K562 (cell line): ENCODE data around the gene JMJD1C. TPM values are rescaled to one million over a fixed set of nuclear protein-coding genes. Genes with fewer than 3 reads are reported as not detected.

Source experiments
- BRF2 ChIP-seq: IDR thresholded peaks from 3 replicates; pipeline ENCODE4 v1.6.1; 2011; ENCODE audit warnings: borderline replicate concordance, mild to moderate bottlenecking; ENCODE audit not compliant: insufficient read length, insufficient read depth
- CEBPG ChIP-seq, 3 experiments: fragments of 200-800 bp in 1 of 3; sonication (Bioruptor generic) in 1 of 3; sonication (generic) in 1 of 3; formaldehyde crosslinking in 1 of 3; IDR thresholded peaks in 2 of 3; conservative IDR thresholded peaks in 1 of 3; 2 replicates each; pipeline versions ENCODE4 v1.6.1 to v1.8.0; 2016 to 2022; ENCODE audit warnings: missing compliant biosample characterization in 2 of 3, missing genetic modification characterization in 2 of 3, mild to moderate bottlenecking in 1 of 3, missing genetic modification reagents in 1 of 3
- GTF2E2 ChIP-seq: fragments of 200-800 bp; sonication (Bioruptor generic); IDR thresholded peaks from 2 replicates; pipeline ENCODE4 v1.6.1; 2016; ENCODE audit warnings: missing genetic modification characterization, missing compliant biosample characterization
- HMBOX1 ChIP-seq: sonication (generic); IDR thresholded peaks from 2 replicates; pipeline ENCODE4 v1.6.1; 2016
- RBM22 ChIP-seq: fragments of 200-400 bp; formaldehyde crosslinking; IDR thresholded peaks from 2 replicates; pipeline ENCODE4 v1.6.1; 2018; ENCODE audit warnings: low read length, low read depth; ENCODE audit not compliant: poor library complexity, severe bottlenecking
- polyA plus RNA-seq, 8 experiments: library from polyadenylated mRNA; depleted of rRNA in 4 of 8; stranded (reverse) in 5 of 8; unstranded in 3 of 8; fragments of >200 nt; fragmentation: Nextera tagmentation in 2 of 8; fragmentation: Illumina TruSeq in 1 of 8; extraction: Ambion mirVana in 2 of 8; extraction: Trizol in 1 of 8; gene quantifications; 2 replicates each; pipeline versions ENCODE4 v1.2.1 to v1.2.3, GENCODE V29; 2011 to 2014; ENCODE audit warnings: inconsistent platforms in 1 of 8, missing spikeins in 1 of 8
- total RNA-seq, 7 experiments: library from RNA; depleted of rRNA in 6 of 7; stranded (reverse); fragments of >200 nt in 6 of 7; fragmentation: Illumina TruSeq in 2 of 7; extraction: Trizol in 2 of 7; gene quantifications; 2 replicates each; pipeline versions ENCODE4 v1.2.1 to v1.2.3, GENCODE V29; 2011 to 2021; ENCODE audit warnings: low replicate concordance in 1 of 7
- TF ChIP-seq, protein P1 (sequence below): IDR thresholded peaks from 2 replicates; pipeline ENCODE4 v1.6.1; 2014; ENCODE audit warnings: antibody characterized with exemption
- TF ChIP-seq, protein P2 (sequence below), 2 experiments: fragments of 450-650 bp; formaldehyde crosslinking in 1 of 2; IDR thresholded peaks; 2 replicates each; pipeline versions ENCODE4 v1.4.0 to v1.6.1; 2014 to 2020; ENCODE audit warnings: mild to moderate bottlenecking in 2 of 2, borderline replicate concordance in 1 of 2, low read depth in 1 of 2
- TF ChIP-seq, protein P3 (sequence below): sonication (generic); formaldehyde crosslinking; IDR thresholded peaks from 2 replicates; pipeline ENCODE4 v1.4.0; 2020; ENCODE audit warnings: mild to moderate bottlenecking, missing genetic modification reagents
- TF ChIP-seq, protein P4 (sequence below): sonication (generic); formaldehyde crosslinking; IDR thresholded peaks from 2 replicates; pipeline ENCODE4 v1.9.0; 2022; ENCODE audit warnings: mild to moderate bottlenecking, missing genetic modification reagents

Gene JMJD1C
- total and polyA plus RNA-seq, 9 of the 15 experiments (the other 6 are each of a cell fraction or from before 2014, with no cell fraction given): 25.3 to 68.0 (median 47.2) TPM

DNA sequence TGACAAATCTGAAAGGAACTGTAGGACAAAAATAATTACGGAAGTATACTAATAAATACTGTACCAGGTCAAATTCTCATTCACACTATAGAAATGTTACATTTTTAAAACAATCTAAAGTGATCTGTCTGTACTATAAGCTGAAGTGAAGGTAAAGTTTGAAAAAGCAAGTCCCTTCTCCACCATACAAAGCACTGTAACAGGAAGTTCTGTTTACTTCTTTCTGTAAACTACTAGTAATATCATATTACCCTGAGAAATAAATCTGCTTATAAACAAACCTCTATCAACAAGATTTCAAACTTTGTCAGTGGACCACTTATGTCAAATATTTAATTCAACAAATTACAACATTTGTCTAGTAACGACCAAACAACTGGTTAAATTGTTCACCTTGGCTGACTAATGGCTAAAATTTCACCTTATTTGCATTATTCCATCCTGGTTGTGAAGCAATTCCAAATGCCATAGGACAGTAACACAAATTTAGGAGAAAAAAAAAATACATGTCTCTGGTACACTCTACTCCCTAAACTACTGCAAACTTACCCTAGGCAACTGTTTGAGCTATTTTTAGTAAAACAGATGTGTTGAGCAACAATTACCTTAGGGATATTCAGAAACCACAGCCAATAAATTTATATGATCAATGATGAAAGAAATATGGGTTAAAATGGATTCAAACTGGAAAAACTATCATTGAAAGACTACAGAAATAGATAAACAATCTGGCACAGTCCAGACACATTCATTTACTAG, 206.7 kb downstream of the JMJD1C start (continued):
- TF ChIP-seq RBM22 (peak; percentile 55), HMBOX1 (peak; percentile 80), GTF2E2 (no peak; the same call in 1 of the 2 replicates), BRF2 (no peak), CEBPG (CRISPR knock-in tag; IDR thresholded peaks at IDR 0.05) (no peak), CEBPG (tag; conservative IDR thresholded peaks at IDR 0.05 in 1 of 2, IDR thresholded peaks at IDR 0.05 in 1 of 2) (peak; percentile 35 to 53; a peak in 3 of 4 replicates)
- TF ChIP-seq, protein P1, sequence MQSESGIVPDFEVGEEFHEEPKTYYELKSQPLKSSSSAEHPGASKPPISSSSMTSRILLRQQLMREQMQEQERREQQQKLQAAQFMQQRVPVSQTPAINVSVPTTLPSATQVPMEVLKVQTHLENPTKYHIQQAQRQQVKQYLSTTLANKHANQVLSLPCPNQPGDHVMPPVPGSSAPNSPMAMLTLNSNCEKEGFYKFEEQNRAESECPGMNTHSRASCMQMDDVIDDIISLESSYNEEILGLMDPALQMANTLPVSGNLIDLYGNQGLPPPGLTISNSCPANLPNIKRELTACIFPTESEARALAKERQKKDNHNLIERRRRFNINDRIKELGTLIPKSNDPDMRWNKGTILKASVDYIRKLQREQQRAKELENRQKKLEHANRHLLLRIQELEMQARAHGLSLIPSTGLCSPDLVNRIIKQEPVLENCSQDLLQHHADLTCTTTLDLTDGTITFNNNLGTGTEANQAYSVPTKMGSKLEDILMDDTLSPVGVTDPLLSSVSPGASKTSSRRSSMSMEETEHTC: no peak
- TF ChIP-seq, protein P2, sequence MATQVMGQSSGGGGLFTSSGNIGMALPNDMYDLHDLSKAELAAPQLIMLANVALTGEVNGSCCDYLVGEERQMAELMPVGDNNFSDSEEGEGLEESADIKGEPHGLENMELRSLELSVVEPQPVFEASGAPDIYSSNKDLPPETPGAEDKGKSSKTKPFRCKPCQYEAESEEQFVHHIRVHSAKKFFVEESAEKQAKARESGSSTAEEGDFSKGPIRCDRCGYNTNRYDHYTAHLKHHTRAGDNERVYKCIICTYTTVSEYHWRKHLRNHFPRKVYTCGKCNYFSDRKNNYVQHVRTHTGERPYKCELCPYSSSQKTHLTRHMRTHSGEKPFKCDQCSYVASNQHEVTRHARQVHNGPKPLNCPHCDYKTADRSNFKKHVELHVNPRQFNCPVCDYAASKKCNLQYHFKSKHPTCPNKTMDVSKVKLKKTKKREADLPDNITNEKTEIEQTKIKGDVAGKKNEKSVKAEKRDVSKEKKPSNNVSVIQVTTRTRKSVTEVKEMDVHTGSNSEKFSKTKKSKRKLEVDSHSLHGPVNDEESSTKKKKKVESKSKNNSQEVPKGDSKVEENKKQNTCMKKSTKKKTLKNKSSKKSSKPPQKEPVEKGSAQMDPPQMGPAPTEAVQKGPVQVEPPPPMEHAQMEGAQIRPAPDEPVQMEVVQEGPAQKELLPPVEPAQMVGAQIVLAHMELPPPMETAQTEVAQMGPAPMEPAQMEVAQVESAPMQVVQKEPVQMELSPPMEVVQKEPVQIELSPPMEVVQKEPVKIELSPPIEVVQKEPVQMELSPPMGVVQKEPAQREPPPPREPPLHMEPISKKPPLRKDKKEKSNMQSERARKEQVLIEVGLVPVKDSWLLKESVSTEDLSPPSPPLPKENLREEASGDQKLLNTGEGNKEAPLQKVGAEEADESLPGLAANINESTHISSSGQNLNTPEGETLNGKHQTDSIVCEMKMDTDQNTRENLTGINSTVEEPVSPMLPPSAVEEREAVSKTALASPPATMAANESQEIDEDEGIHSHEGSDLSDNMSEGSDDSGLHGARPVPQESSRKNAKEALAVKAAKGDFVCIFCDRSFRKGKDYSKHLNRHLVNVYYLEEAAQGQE (IDR thresholded peaks at IDR 0.05; ENCODE audit: borderline replicate concordance): no peak
- TF ChIP-seq, protein P2 (CRISPR knock-in tag; IDR thresholded peaks at IDR 0.05; ENCODE audit: low read depth): no peak
- TF ChIP-seq, protein P3, sequence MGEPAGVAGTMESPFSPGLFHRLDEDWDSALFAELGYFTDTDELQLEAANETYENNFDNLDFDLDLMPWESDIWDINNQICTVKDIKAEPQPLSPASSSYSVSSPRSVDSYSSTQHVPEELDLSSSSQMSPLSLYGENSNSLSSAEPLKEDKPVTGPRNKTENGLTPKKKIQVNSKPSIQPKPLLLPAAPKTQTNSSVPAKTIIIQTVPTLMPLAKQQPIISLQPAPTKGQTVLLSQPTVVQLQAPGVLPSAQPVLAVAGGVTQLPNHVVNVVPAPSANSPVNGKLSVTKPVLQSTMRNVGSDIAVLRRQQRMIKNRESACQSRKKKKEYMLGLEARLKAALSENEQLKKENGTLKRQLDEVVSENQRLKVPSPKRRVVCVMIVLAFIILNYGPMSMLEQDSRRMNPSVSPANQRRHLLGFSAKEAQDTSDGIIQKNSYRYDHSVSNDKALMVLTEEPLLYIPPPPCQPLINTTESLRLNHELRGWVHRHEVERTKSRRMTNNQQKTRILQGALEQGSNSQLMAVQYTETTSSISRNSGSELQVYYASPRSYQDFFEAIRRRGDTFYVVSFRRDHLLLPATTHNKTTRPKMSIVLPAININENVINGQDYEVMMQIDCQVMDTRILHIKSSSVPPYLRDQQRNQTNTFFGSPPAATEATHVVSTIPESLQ (CRISPR knock-in tag): no peak
- TF ChIP-seq, protein P4, sequence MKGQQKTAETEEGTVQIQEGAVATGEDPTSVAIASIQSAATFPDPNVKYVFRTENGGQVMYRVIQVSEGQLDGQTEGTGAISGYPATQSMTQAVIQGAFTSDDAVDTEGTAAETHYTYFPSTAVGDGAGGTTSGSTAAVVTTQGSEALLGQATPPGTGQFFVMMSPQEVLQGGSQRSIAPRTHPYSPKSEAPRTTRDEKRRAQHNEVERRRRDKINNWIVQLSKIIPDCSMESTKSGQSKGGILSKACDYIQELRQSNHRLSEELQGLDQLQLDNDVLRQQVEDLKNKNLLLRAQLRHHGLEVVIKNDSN (CRISPR knock-in tag): no peak
